Caco-2 (cell line): ENCODE results near the gene NEK10. TPM values are rescaled to one million over a fixed set of nuclear protein-coding genes. Genes with fewer than 3 reads are reported as not detected.

ENCODE experiments used
- BruUV-seq: library from RNA; stranded (reverse); fragments of 400-500 nt; replicated peaks from 2 replicates; lab custom pipeline; 2021; lab: Mats Ljungman, UMichigan
- CTCF ChIA-PET: fragments of 300-600 bp; sonication (Branson Sonifier 250); formaldehyde crosslinking; loops from one replicate; lab custom pipeline; 2022; ENCODE audit warnings: antibody characterized with exemption; lab: Charles Lee
- POLR2A ChIA-PET: fragments of 300-600 bp; sonication (Branson Sonifier 250); formaldehyde crosslinking; loops from one replicate; lab custom pipeline; 2022; ENCODE audit warnings: antibody characterized with exemption; lab: Charles Lee
- DNase-seq, 2 experiments: peaks; one replicate each; pipeline versions ENCODE4 v3.0.0 to v3.0.0-alpha.2; 2020 to 2022
- H3K27me3 ChIP-seq: replicated peaks from 2 replicates; pipeline ENCODE4 v1.6.0; 2011; ENCODE audit warnings: low read length; ENCODE audit not compliant: control insufficient read depth, insufficient read depth
- H3K36me3 ChIP-seq: 2 replicates; pipeline ENCODE4 v1.5.1; 2011; ENCODE audit warnings: low read length; ENCODE audit not compliant: control insufficient read depth, insufficient read depth
- H3K4me1 ChIP-seq: fragments of 250-450 bp; sonication (Bioruptor Pico); 2 replicates; pipeline ENCODE4 v1.5.1; 2020; ENCODE audit warnings: mild to moderate bottlenecking
- H3K4me3 ChIP-seq: 2 replicates; pipeline ENCODE4 v1.5.1; 2011; ENCODE audit warnings: low read depth, mild to moderate bottlenecking, control low read depth, low read length
- H3K9me3 ChIP-seq: fragments of 250-450 bp; sonication (Bioruptor Pico); 2 replicates; pipeline ENCODE4 v1.5.1; 2020; ENCODE audit warnings: mild to moderate bottlenecking, moderate library complexity
- H3K27ac Mint-ChIP-seq: one replicate; pipeline ENCODE4 v1.8.0; 2022; ENCODE audit warnings: mixed read lengths; ENCODE audit not compliant: unreplicated experiment
- H3K27me3 Mint-ChIP-seq: one replicate; pipeline ENCODE4 v1.8.0; 2022; ENCODE audit warnings: mixed read lengths; ENCODE audit not compliant: insufficient read depth, unreplicated experiment
- H3K36me3 Mint-ChIP-seq: one replicate; pipeline ENCODE4 v1.8.0; 2022; ENCODE audit warnings: mild to moderate bottlenecking, mixed read lengths; ENCODE audit not compliant: insufficient read depth, unreplicated experiment
- H3K4me1 Mint-ChIP-seq: one replicate; pipeline ENCODE4 v1.8.0; 2022; ENCODE audit warnings: low read depth, mixed read lengths; ENCODE audit not compliant: unreplicated experiment
- H3K4me3 Mint-ChIP-seq: one replicate; pipeline ENCODE4 v1.8.0; 2022; ENCODE audit warnings: mild to moderate bottlenecking, moderate library complexity, mixed read lengths; ENCODE audit not compliant: unreplicated experiment
- H3K9me3 Mint-ChIP-seq: one replicate; pipeline ENCODE4 v1.8.0; 2022; ENCODE audit warnings: mixed read lengths; ENCODE audit not compliant: unreplicated experiment
- intact Hi-C: fragments of 100-400 bp; cut with micrococcal nuclease; formaldehyde crosslinking; loops from one replicate; pipeline ENCODE4 v1.10.0; 2022; ENCODE audit not compliant: unreplicated experiment
- total RNA-seq: library from RNA; stranded (reverse); gene quantifications from 2 replicates; pipeline ENCODE4 v1.2.3, GENCODE V29; 2022
- TF ChIP-seq, protein P1 (sequence below), 2 experiments: fragments of 200-600 bp in 1 of 2; IDR thresholded peaks; 1 replicate in 1 of 2; 2 replicates in 1 of 2; pipeline versions ENCODE4 v1.5.1 to v1.8.0; 2011 to 2022; ENCODE audit warnings: antibody characterized with exemption in 1 of 2, control low read depth in 1 of 2, inconsistent platforms in 1 of 2, low read depth in 1 of 2, low read length in 1 of 2, mild to moderate bottlenecking in 1 of 2, moderate library complexity in 1 of 2; ENCODE audit not compliant: insufficient read depth in 1 of 2, severe bottlenecking in 1 of 2, unreplicated experiment in 1 of 2

NEK10 gene
- total RNA-seq, 1 experiment from 2014 or later: 0.39 TPM

DNA sequence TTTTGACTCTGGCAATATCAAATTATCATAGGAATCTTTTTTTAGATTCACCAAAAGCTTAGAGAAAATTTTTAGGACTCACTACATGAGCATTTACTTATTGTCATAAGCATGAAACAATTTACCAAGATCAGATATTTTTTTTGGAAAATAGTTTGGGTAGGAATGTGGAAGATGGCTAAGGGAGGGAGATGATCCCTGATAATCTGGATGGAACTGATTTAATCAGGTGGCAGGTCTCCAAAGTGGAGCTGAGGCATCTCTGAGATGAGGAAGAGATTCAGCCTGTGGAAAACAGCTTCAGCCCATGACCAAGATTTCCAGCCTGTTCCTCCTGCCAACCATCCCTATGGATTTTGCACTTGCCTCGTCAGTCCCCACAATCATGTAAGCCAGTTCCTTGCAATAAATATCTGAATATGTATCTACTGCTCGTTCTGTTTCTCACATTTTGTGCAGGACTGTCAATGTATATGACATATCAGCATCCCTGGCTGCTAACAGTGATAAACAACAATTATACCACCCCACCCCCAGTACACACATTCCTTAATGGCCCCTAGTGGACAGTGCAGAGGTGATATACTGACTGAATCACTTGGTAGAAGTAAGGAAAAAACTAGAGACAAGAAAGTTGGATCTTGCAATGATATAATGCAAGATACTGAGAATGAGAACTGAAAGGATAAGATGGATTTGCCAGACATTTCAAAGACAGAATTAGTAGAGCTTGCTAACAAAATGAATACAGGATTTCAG lies 183.8 kb downstream of the NEK10 start:
- BruUV-seq: no TSS peak

DNA sequence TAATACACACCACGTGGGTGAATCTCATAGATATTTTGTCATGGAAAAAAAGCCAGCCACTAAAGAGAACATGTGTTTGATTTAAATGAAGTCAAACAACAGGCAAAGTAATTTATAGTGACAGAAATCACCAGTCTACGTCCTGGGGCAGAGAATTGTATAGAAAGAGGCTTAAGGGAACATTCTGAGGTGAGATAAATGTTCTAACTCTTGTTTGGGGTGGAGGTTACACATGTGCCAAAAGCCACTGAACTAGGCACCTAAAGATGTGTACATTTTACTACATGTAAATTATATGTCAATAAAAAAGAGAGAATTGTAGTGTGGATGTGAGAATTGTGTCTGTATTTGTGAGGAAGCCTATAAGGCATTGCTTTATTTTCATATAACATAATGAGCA lies 184.9 kb downstream of the NEK10 start:
- ChIA-PET CTCF (no interaction called here), POLR2A (no interaction called here)
- no peaks in the 10 kb centered on the region for H3K4me1 ChIP-seq
- H3K9me3 ChIP-seq: no peaks in the 10 kb centered on the region
- H3K4me3 ChIP-seq: no peak overlapping the region
- no peak overlapping the region for H3K27ac Mint-ChIP-seq
- no peak overlapping the region for H3K4me3 Mint-ChIP-seq
- BruUV-seq: no TSS peak
- H3K27me3 Mint-ChIP-seq: peaks cover 6% of the 10 kb centered on the region
- no peaks in the 10 kb centered on the region for H3K9me3 Mint-ChIP-seq
- DNase-seq: no peak
- intact Hi-C loops: no loop called here
- TF ChIP-seq, protein P1, sequence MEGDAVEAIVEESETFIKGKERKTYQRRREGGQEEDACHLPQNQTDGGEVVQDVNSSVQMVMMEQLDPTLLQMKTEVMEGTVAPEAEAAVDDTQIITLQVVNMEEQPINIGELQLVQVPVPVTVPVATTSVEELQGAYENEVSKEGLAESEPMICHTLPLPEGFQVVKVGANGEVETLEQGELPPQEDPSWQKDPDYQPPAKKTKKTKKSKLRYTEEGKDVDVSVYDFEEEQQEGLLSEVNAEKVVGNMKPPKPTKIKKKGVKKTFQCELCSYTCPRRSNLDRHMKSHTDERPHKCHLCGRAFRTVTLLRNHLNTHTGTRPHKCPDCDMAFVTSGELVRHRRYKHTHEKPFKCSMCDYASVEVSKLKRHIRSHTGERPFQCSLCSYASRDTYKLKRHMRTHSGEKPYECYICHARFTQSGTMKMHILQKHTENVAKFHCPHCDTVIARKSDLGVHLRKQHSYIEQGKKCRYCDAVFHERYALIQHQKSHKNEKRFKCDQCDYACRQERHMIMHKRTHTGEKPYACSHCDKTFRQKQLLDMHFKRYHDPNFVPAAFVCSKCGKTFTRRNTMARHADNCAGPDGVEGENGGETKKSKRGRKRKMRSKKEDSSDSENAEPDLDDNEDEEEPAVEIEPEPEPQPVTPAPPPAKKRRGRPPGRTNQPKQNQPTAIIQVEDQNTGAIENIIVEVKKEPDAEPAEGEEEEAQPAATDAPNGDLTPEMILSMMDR (IDR thresholded peaks at IDR 0.05; ENCODE audit: insufficient read depth in 1 of 2, low read depth in 1 of 2, low read length in 1 of 2, severe bottlenecking in 1 of 2, unreplicated experiment in 1 of 2): no peak
- no peaks in the 10 kb centered on the region for H3K4me1 Mint-ChIP-seq
- no peaks in the 10 kb centered on the region for H3K36me3 ChIP-seq
- H3K27me3 ChIP-seq: no peaks in the 10 kb centered on the region
- H3K36me3 Mint-ChIP-seq: no peaks in the 10 kb centered on the region

More for the DNA sequence above, 183.8 kb downstream of the NEK10 start:
- DNase-seq: no peak
- H3K9me3 Mint-ChIP-seq: no peaks in the 10 kb centered on the region
- H3K27me3 Mint-ChIP-seq: peaks cover 6% of the 10 kb centered on the region
- Histone ChIP-seq H3K36me3 (no peaks in the 10 kb centered on the region), H3K4me3 (no peak overlapping the region), H3K9me3 (no peaks in the 10 kb centered on the region), H3K27me3 (no peaks in the 10 kb centered on the region), H3K4me1 (no peaks in the 10 kb centered on the region)
- CTCF ChIA-PET: no interaction called here
- TF ChIP-seq, protein P1 (IDR thresholded peaks at IDR 0.05; ENCODE audit: insufficient read depth in 1 of 2, low read depth in 1 of 2, low read length in 1 of 2, severe bottlenecking in 1 of 2, unreplicated experiment in 1 of 2): no peak
- no peak overlapping the region for H3K27ac Mint-ChIP-seq
- no peak overlapping the region for H3K4me3 Mint-ChIP-seq
- no peaks in the 10 kb centered on the region for H3K36me3 Mint-ChIP-seq
- no peaks in the 10 kb centered on the region for H3K4me1 Mint-ChIP-seq
- POLR2A ChIA-PET: no interaction called here
- intact Hi-C loops: no loop called here

DNA sequence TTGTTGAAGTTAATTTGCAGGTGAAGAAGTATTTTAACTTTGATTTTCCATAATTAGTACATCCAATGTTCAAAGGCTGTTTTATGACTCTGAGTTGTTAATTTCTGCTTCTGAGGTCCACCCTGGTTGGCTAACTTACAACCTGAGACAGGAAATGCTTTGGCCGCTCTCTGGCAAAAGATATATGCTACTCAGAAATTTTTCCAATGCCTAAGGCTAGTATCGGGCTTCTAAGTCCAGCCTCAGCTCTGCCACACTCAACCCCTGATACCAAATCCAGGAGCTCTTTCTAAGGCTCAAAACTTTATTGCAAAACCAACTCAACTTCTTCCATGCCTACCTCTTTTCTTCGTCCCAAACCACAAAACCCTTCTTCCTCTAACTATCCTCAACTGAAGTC lies 192.9 kb downstream of the NEK10 start:
- Mint-ChIP-seq H3K4me1 (no peaks in the 10 kb centered on the region), H3K9me3 (no peaks in the 10 kb centered on the region), H3K36me3 (no peaks in the 10 kb centered on the region), H3K4me3 (no peak overlapping the region), H3K27ac (no peak overlapping the region), H3K27me3 (peaks cover 3% of the 10 kb centered on the region)
- DNase-seq: no peak
- no peaks in the 10 kb centered on the region for H3K4me1 ChIP-seq
- H3K4me3 ChIP-seq: no peak overlapping the region
- H3K27me3 ChIP-seq: no peaks in the 10 kb centered on the region
- ChIA-PET CTCF (no interaction called here), POLR2A (no interaction called here)
- no peaks in the 10 kb centered on the region for H3K9me3 ChIP-seq
- no peaks in the 10 kb centered on the region for H3K36me3 ChIP-seq
- TF ChIP-seq, protein P1 (IDR thresholded peaks at IDR 0.05; ENCODE audit: insufficient read depth in 1 of 2, low read depth in 1 of 2, low read length in 1 of 2, severe bottlenecking in 1 of 2, unreplicated experiment in 1 of 2): no peak
- BruUV-seq: no TSS peak
- intact Hi-C loops: no loop called here
